ENCODE results near the gene YPEL2.
"Not testable (repeated sequence)": the region's sequence is repeated elsewhere in the genome, so short reads cannot be mapped to it uniquely, and the experiment has no call there.

GRCh38 chr17:59311521-59311920 is 19.9 kb upstream of the YPEL2 start:
- TF ChIP-seq, protein P1, sequence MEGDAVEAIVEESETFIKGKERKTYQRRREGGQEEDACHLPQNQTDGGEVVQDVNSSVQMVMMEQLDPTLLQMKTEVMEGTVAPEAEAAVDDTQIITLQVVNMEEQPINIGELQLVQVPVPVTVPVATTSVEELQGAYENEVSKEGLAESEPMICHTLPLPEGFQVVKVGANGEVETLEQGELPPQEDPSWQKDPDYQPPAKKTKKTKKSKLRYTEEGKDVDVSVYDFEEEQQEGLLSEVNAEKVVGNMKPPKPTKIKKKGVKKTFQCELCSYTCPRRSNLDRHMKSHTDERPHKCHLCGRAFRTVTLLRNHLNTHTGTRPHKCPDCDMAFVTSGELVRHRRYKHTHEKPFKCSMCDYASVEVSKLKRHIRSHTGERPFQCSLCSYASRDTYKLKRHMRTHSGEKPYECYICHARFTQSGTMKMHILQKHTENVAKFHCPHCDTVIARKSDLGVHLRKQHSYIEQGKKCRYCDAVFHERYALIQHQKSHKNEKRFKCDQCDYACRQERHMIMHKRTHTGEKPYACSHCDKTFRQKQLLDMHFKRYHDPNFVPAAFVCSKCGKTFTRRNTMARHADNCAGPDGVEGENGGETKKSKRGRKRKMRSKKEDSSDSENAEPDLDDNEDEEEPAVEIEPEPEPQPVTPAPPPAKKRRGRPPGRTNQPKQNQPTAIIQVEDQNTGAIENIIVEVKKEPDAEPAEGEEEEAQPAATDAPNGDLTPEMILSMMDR (IDR thresholded peaks at IDR 0.05; ENCODE audit: insufficient read depth, low read length): not testable (repeated sequence)
- TF ChIP-seq GABPA (IDR thresholded peaks at IDR 0.05; ENCODE audit: low read depth); SPI1 (IDR thresholded peaks at IDR 0.05; ENCODE audit: borderline replicate concordance, low read depth): not testable (repeated sequence)

Measured in HL-60 (cell line).